ENCODE data around the gene GID4.

DNA sequence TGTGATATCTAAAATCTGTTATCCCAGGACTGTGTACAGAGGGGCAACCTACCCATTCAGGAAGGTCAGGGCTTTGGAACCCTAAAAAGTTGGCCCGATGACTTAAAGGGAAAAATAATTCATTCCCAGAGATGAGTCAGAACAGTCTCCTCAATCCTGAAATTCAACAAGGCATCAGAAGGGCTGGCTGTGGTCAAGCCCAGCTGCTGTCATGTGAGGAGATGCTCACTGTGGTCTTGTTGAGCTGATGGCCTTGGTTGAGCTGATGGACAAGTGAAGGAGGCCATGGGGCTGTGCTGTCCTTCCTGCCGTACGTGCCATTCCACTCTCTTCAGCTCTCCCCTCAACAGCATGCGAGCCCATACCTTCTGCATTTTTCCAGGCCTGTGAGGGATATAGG, 27.7 kb downstream of the GID4 start:
- TF ChIP-seq, protein P1, sequence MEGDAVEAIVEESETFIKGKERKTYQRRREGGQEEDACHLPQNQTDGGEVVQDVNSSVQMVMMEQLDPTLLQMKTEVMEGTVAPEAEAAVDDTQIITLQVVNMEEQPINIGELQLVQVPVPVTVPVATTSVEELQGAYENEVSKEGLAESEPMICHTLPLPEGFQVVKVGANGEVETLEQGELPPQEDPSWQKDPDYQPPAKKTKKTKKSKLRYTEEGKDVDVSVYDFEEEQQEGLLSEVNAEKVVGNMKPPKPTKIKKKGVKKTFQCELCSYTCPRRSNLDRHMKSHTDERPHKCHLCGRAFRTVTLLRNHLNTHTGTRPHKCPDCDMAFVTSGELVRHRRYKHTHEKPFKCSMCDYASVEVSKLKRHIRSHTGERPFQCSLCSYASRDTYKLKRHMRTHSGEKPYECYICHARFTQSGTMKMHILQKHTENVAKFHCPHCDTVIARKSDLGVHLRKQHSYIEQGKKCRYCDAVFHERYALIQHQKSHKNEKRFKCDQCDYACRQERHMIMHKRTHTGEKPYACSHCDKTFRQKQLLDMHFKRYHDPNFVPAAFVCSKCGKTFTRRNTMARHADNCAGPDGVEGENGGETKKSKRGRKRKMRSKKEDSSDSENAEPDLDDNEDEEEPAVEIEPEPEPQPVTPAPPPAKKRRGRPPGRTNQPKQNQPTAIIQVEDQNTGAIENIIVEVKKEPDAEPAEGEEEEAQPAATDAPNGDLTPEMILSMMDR (IDR thresholded peaks at IDR 0.05): no peak
- TF ChIP-seq POLR2A (IDR thresholded peaks at IDR 0.05): no peak

Measured in body of pancreas (tissue), 4 donors.